Measurements from ENCODE around the gene STMN3.

GRCh38 chr20:63625771-63626423 is 27.3 kb downstream of the STMN3 start:
- TF ChIP-seq CTCF (IDR thresholded peaks at IDR 0.05) = no peak
- TF ChIP-seq ZFX (IDR thresholded peaks at IDR 0.05; ENCODE audit: borderline replicate concordance) = no peak
